GM12878 (cell line): ENCODE measurements around the gene LAMB4. TPM values are rescaled to one million over a fixed set of nuclear protein-coding genes. Genes with fewer than 3 reads are reported as not detected.

Experiments used
- ATF7 ChIP-seq: fragments of 450-650 bp; IDR thresholded peaks from 2 replicates; pipeline ENCODE4 v1.6.1; 2016; ENCODE audit warnings: low read depth, mild to moderate bottlenecking
- CHD1 ChIP-seq: IDR thresholded peaks from 2 replicates; pipeline ENCODE4 v1.6.1; 2012; ENCODE audit warnings: low read depth, low read length, improper control_type of control experiment
- CHD4 ChIP-seq: fragments of 200-600 bp; sonication (generic); IDR thresholded peaks from 2 replicates; pipeline ENCODE4 v1.6.1; 2016; ENCODE audit warnings: mild to moderate bottlenecking
- CREM ChIP-seq: IDR thresholded peaks from 2 replicates; pipeline ENCODE4 v1.6.1; 2014; ENCODE audit warnings: antibody characterized with exemption, low read depth
- ESRRA ChIP-seq: IDR thresholded peaks from 2 replicates; pipeline ENCODE4 v1.6.1; 2012; ENCODE audit warnings: mild to moderate bottlenecking, low read length, improper control_type of control experiment
- FOXK2 ChIP-seq: fragments of 450-650 bp; IDR thresholded peaks from 2 replicates; pipeline ENCODE4 v1.6.1; 2017; ENCODE audit warnings: mild to moderate bottlenecking, moderate library complexity
- HDAC2 ChIP-seq: fragments of 200-600 bp; sonication (generic); IDR thresholded peaks from 2 replicates; pipeline ENCODE4 v1.6.1; 2017
- NBN ChIP-seq: fragments of 450-650 bp; IDR thresholded peaks from 2 replicates; pipeline ENCODE4 v1.6.1; 2016
- PAX8 ChIP-seq: fragments of 450-650 bp; IDR thresholded peaks from 2 replicates; pipeline ENCODE4 v1.6.1; 2017; ENCODE audit warnings: mild to moderate bottlenecking, moderate library complexity
- PRDM15 ChIP-seq: fragments of 450-650 bp; formaldehyde crosslinking; IDR thresholded peaks from 2 replicates; pipeline ENCODE4 v1.4.0; 2020; ENCODE audit warnings: mild to moderate bottlenecking, moderate library complexity
- RELA ChIP-seq: fragments of 450-650 bp; IDR thresholded peaks from 2 replicates; pipeline ENCODE4 v1.8.0; 2014; ENCODE audit warnings: borderline replicate concordance; ENCODE audit not compliant: partially characterized antibody
- REST ChIP-seq: IDR thresholded peaks from 2 replicates; pipeline ENCODE4 v1.6.1; 2012; ENCODE audit warnings: mild to moderate bottlenecking, low read depth, low read length
- SMAD5 ChIP-seq: IDR thresholded peaks from 2 replicates; pipeline ENCODE4 v1.6.1; 2016; ENCODE audit warnings: antibody characterized with exemption, low read depth
- TCF3 ChIP-seq: IDR thresholded peaks from 2 replicates; pipeline ENCODE4 v1.6.1; 2012; ENCODE audit warnings: low read depth, mild to moderate bottlenecking, low read length, borderline replicate concordance; ENCODE audit not compliant: insufficient read depth
- ZNF207 ChIP-seq: fragments of 450-650 bp; IDR thresholded peaks from 2 replicates; pipeline ENCODE4 v1.6.1; 2014; ENCODE audit warnings: antibody characterized with exemption, mild to moderate bottlenecking, borderline replicate concordance
- ZZZ3 ChIP-seq: IDR thresholded peaks from 2 replicates; pipeline ENCODE4 v1.6.1; 2011; ENCODE audit warnings: low read depth; ENCODE audit not compliant: control insufficient read depth, insufficient read length
- polyA plus RNA-seq, 11 experiments: library from polyadenylated mRNA; depleted of rRNA in 4 of 11; unstranded in 6 of 11; stranded (reverse) in 5 of 11; fragments of >200 nt; fragmentation: Nextera tagmentation in 4 of 11; fragmentation: Illumina TruSeq in 1 of 11; extraction: Ambion mirVana in 4 of 11; extraction: Trizol in 1 of 11; gene quantifications; 1 replicate in 1 of 11; 2 replicates in 10 of 11; pipeline versions ENCODE4 v1.2.1 to v1.2.3, GENCODE V29; 2011 to 2016; ENCODE audit warnings: inconsistent platforms in 2 of 11, missing spikeins in 2 of 11, low read depth in 1 of 11
- total RNA-seq, 4 experiments: library from RNA; depleted of rRNA in 3 of 4; stranded (reverse); fragments of >200 nt in 3 of 4; fragmentation: Illumina TruSeq in 1 of 4; extraction: Trizol in 1 of 4; gene quantifications; 2 replicates each; pipeline versions ENCODE4 v1.2.1 to v1.2.3, GENCODE V29; 2013 to 2021
- TF ChIP-seq, protein P1 (sequence below): fragments of 450-650 bp; IDR thresholded peaks from 2 replicates; pipeline ENCODE4 v1.6.1; 2017; ENCODE audit warnings: mild to moderate bottlenecking, low read depth, inconsistent platforms; ENCODE audit not compliant: poor library complexity, severe bottlenecking
- TF ChIP-seq, protein P2 (sequence below): IDR thresholded peaks from 2 replicates; pipeline ENCODE4 v1.6.1; 2011; ENCODE audit warnings: mild to moderate bottlenecking, low read depth, low read length, moderate library complexity; ENCODE audit not compliant: insufficient replicate concordance
- TF ChIP-seq, protein P3 (sequence below): IDR thresholded peaks from 2 replicates; pipeline ENCODE4 v1.6.1; 2012; ENCODE audit warnings: low read depth, low read length, improper control_type of control experiment

LAMB4 gene
- total and polyA plus RNA-seq, 10 of the 15 experiments (the other 5 are each of a cell fraction or from before 2014, with no cell fraction given): 0.04 to 0.06 TPM; not detected in 8

DNA sequence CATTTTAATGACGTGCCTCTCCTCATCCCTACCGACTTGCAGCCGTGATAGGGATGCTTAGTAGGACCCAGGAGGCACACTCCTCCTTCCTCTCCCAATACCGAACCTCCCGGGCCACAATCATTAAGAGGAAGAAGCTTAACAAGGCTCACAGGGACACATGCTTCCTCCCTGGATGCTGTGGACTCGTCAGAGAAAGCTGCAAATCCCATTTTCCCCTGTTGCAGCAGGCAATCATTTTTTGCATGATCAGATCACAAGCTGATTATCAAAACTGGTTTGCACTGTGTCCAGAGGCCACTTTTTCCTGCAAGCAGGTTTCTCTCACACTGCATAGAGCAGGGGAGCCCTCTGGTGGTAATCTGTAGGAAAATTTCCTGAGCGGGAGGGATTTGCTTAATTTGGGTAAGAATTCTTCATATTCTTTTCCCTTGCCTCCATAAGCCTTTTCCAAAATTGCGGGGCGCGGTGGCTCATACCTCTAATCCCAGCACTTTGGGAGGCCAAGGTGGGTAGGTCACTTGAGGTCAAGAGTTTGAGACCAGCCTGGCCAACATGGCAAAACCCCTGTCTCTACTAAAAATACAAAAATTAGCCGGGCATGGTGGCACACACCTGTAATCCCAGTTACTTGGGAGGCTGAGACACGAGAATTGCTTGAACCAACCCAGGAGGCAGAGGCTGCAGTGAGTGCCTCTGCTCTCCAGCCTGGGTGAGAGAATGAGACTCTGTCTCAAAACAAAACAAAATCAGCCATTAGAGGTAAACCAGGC is 16.1 kb upstream of the LAMB4 start (continued):
- peak; percentile 72; the same call in 1 of the 2 replicates for TF ChIP-seq ZNF207
- TF ChIP-seq, protein P1, sequence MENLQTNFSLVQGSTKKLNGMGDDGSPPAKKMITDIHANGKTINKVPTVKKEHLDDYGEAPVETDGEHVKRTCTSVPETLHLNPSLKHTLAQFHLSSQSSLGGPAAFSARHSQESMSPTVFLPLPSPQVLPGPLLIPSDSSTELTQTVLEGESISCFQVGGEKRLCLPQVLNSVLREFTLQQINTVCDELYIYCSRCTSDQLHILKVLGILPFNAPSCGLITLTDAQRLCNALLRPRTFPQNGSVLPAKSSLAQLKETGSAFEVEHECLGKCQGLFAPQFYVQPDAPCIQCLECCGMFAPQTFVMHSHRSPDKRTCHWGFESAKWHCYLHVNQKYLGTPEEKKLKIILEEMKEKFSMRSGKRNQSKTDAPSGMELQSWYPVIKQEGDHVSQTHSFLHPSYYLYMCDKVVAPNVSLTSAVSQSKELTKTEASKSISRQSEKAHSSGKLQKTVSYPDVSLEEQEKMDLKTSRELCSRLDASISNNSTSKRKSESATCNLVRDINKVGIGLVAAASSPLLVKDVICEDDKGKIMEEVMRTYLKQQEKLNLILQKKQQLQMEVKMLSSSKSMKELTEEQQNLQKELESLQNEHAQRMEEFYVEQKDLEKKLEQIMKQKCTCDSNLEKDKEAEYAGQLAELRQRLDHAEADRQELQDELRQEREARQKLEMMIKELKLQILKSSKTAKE: peak; percentile 29
- no peak for TF ChIP-seq CHD4
- TF ChIP-seq REST: no peak
- no peak for TF ChIP-seq FOXK2
- TF ChIP-seq PRDM15 (CRISPR knock-in tag): no peak
- TF ChIP-seq SMAD5: no peak
- TF ChIP-seq CHD1: no peak
- TF ChIP-seq ATF7: peak; percentile 20; the same call in 1 of the 2 replicates
- TF ChIP-seq ESRRA: no peak
- TF ChIP-seq PAX8: no peak
- no peak for TF ChIP-seq TCF3
- TF ChIP-seq, protein P2, sequence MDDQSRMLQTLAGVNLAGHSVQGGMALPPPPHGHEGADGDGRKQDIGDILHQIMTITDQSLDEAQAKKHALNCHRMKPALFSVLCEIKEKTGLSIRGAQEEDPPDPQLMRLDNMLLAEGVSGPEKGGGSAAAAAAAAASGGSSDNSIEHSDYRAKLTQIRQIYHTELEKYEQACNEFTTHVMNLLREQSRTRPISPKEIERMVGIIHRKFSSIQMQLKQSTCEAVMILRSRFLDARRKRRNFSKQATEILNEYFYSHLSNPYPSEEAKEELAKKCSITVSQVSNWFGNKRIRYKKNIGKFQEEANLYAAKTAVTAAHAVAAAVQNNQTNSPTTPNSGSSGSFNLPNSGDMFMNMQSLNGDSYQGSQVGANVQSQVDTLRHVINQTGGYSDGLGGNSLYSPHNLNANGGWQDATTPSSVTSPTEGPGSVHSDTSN: no peak
- TF ChIP-seq RELA: peak; percentile 20
- no peak for TF ChIP-seq NBN
- TF ChIP-seq ZZZ3: no peak
- no peak for TF ChIP-seq HDAC2
- TF ChIP-seq, protein P3, sequence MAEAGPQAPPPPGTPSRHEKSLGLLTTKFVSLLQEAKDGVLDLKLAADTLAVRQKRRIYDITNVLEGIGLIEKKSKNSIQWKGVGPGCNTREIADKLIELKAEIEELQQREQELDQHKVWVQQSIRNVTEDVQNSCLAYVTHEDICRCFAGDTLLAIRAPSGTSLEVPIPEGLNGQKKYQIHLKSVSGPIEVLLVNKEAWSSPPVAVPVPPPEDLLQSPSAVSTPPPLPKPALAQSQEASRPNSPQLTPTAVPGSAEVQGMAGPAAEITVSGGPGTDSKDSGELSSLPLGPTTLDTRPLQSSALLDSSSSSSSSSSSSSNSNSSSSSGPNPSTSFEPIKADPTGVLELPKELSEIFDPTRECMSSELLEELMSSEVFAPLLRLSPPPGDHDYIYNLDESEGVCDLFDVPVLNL: no peak
- TF ChIP-seq CREM: no peak
